DMS79 (cell line): ENCODE data around the gene PDE8A.
"Not testable (repeated sequence)": the region's sequence is repeated elsewhere in the genome, so short reads cannot be mapped to it uniquely, and the experiment has no call there.

Experiments
- DNase-seq: peaks from one replicate; lab custom pipeline; 2025; lab: John Stamatoyannopoulos, UW

Gene PDE8A

GRCh38 chr15:84961707-84962106 lies 19.9 kb upstream of the PDE8A start:
- no peak for DNase-seq

- no peak for DNase-seq
These were observed 18.7 kb upstream of the PDE8A start for GRCh38 chr15:84962955-84963354.

- no peak for DNase-seq
These were observed 14.3 kb upstream of the PDE8A start for GRCh38 chr15:84967380-84967779.

DNA sequence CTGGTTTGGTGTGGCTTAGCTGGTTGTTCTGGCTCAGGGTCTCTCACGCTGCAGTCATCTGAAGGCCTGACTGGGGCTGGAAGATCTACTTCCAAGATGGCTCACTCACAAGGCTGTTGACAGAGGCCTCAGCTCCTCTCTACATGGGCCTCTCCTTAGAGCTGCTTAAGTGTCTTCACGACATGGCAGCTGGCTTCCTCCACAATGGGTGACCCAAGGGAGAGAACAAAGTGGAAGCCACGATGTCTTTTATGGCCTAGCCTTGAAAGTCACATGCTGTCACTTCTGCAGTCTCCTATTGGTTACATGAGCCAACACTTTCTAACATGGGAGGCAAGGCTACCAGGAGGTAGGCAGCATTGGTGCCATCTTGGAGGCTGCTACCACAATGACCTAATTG lies 13.4 kb upstream of the PDE8A start:
- no peak for DNase-seq

DNA sequence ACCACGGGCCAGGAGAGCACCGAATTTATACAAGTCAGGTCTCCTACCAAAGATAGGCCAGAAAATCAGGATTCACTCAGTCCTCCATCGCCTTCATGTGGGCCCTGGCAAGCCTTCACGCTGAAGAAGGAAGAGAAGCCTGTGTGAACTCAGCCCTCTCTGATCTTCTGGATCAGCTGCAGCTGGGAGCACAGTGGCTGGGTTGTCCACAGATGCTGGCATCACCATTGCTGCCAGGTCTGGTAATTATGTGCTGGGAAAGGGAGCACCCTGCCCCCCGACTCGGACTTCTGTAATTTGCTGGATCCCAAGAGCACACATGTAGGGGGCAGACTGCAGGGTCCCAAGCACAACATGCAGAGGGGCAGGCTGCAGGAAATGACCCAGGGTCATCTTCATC lies 12.4 kb upstream of the PDE8A start:
- no peak for DNase-seq

- DNase-seq = no peak
These were observed 10.8 kb upstream of the PDE8A start for GRCh38 chr15:84970843-84971242.

DNA sequence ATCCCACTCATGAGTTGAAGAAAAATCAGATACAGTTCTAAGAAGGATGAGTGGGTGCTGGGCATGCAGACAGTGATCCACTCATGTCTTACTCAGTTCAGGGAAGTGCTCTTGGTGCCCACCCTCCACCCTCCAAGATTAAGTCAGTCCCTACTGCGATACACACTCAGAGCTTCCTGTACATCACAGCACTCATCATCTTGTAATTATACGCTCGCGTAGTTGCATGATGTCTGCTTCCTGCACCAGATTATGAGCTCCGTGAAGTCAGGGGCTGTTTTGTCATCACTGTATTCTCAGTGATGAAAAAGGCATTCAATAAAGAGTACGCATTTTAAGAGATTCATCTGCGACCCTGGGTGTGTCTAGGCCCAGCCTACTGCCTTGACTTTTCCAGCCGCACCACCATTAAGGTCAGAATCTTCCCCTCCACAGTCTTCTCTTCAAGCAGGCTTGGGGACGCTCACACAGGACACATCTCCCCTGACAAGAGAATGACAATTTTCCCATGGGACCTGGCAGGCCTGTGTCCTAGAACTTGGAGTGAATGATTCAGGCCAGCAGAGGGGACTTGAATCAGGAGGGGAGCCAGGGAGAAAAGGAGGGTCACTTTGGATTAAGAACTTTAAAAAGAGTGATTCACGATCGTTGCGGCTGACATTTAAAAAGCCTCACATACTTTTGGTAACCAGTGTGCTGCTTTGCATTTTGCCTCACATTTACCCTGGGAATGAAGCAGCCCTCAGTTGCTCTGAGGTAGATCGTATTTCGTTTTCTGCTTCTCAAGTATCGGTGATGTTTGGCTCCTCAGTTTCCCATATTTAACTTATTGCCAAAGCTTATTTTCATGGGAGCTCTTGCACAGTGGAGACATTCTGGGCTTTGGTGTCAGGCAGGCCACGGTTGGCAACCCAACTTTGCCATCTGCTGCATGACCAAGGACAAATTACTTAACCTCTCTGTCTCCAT lies 7.9 kb upstream of the PDE8A start:
- no peak for DNase-seq

- no peak for DNase-seq
These were observed 5.7 kb upstream of the PDE8A start for GRCh38 chr15:84975871-84976351.

GRCh38 chr15:84976746-84977345 lies 4.8 kb upstream of the PDE8A start:
- DNase-seq = no peak

DNA sequence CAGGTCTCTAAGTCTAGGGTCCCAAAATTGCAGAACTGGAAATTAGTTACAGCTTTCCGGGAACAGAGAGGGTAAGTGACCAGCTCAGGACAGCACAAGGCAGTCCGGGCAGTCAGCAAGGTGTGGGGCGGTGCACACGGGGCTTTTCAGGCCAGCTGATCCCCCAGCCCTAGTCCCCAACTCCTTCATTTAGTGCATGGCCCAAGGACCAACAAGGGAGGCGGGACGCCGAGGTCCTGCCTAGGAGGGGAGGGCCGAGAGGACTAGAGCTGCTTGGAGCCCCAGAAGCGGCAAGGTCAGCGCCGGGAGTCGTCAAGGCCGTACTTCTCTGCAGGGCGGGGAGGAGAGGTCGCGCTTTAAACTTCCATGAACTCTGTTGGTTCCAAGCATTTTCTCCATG lies 2.0 kb upstream of the PDE8A start:
- DNase-seq = no peak

DNA sequence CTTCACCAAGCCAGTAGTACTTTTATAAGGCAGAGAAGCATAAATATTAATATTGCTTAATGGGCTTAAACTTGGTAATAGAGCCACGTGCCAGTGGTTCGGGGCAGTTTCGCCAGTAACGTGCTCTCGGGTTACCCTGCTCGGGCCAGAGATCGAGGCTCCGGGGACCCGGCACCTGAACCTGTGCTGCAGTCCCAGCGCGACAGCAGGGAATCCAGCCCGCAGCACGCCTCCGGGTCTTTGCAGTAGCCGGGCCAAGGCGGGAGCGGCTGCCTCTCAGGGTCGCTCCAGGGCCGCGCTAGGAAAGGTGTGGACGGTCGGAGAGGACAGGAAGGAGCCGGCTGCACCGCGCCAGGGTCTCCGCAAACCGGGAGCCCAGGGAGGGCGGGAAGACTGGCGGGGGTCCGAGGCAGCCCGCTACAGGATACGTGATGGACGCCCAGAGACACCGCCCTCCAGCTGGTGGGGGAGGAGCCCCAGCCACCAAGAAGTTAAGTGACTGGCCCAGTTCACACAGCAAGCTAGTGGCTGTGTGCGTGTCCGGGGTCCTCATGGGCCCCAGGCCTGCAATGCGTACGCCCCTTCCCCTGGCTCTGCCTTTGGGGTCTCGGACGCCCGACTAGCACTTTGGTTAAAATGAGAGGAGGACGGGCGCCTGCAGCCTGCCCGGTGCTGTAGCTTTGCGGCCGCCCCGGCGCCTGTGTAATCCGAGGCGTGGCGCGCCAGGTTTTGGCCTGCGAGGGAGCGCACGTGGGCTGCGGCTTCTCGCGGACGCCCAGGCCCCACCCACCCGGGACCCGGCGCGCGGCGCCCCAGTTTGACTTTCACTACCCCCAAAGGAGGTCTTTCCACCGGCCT lies 1.2 kb upstream of the PDE8A start:
- DNase-seq = peak; percentile 38

DNA sequence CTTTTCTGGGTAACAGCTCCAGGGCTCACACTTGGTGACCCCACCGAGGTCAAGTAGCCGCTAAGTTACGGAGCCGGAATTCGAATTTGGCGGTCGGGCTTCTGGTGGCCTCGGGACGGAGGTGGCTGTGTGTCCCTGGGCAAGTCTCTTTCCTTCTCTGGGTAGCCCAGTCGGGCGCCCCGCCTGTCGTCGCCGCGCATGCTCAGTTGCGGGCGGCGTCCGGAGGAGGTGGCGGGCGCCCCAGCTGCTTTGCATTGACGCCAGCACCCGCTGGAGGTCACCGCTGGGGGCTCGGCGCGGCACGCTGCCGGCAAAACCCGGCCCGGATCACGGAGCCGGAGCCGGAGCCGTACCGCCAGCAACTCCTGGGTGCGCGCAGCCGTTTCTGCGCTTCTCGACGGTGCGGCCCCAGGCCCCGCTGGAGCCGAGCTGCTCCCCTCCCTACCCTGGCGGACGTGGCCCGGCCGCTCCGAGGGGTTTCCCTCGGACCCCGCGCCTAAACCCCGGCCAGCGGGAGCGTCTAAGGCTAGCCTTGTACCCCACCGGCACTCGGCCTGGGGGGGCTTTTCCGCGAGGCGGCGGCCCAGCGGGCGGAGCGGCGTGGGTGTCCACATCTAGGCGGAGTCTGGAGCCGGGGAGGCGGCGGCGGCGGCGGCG lies 474 bp upstream of the PDE8A start:
- DNase-seq = peak; percentile 35

DNA sequence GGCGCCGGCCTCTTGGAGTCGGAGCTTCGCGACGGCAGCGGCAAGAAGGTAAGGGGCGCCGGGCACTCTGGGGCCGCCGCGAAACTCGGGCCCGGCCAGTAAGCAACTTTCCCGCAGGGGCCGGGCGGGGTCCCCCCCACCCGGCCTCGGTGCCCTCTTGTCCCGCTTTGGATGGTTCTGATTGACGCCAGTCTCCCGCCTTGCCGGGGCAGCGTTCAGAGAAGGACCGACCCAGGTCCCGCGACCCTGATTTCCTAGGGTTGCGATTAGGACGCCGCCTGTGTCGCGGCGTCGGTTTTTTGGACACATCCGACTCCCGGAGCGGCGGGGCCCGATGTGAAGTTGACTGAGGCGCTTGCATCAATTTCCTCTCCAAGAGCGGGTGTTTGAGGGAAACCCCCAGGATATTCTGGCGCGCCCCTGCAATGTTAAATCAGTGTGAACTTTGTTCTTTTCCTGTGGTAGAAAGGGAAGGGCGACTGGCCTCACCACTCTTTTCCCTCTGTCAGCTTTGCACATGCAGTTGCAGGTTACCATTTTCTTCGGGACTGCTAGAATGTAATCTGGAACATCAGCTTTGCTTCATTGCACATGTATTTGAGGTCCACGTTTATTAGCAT lies 755 bp downstream of the PDE8A start:
- DNase-seq = no peak

GRCh38 chr15:84983294-84983693 lies 1.6 kb downstream of the PDE8A start:
- DNase-seq = no peak

DNA sequence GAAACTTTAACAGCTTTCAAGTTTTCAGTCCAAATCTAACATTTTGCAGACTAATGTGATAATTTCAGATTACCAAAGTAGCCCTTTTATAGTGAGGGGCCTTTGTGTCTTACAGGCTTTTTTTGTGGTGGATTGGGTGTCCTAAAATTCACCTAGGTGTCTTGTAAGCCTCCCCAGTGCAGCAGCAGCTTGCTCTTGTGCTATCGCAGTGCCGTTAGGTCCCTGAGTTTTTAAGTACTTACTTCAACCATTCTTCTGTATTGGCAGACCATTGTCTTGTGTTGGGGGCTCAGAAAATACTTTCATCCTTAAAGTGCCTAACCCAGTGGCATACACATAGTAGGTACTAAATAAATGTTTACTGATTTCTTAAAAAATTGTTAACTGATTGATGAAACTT lies 2.1 kb downstream of the PDE8A start:
- DNase-seq = no peak

DNA sequence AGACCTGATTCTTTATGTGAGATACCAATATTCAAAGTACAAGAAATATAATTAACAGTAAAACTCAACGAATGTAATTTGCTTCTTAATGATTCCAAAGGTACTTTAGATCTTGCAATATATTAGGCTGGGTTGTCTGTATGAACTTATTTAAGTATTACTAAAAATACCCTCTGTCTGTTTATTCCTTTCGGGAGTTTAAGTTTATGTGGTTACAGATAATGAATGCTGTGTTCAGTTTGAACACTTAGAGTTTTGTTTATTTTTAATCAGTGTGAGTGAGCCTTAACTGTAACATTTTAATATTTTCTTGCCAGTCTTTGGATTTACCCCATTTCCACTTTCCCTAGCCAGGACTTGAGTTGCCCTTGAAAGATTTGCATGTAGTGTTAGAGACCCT lies 3.5 kb downstream of the PDE8A start:
- no peak for DNase-seq

- not testable (repeated sequence) for DNase-seq
These were observed 5.7 kb downstream of the PDE8A start for GRCh38 chr15:84987351-84987750.

DNA sequence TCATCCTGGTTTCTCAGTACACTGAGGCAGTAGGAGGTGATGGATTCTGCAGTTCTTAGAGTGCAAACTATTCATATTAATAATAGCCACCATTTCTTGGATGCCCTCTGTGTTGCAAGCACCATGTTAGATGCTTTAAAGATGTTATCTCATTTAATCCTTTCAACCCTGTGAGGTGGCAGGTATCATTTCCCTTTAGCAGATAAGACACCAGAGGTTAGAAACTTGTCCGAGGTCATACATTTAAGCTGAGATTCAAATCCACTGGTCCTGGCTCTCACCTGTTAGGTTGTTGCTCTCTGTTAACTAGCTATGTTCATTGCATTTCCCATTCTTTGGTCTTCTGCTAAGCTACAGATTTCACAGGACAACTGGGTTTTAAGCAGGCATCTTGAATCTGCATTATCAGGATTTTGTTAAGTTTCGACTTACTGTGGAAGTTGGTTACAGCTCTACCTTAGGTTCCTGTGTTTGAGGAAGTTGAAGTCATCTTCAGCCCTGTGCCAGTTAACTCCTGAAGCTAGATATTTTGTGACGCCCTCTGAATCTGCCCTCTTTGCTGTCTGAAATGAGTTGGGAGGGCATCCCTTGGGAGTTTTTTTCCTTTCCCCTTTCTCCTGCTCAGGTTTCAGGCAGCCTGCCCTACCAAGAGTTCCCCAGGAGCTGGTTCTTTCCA lies 6.4 kb downstream of the PDE8A start:
- DNase-seq = no peak

DNA sequence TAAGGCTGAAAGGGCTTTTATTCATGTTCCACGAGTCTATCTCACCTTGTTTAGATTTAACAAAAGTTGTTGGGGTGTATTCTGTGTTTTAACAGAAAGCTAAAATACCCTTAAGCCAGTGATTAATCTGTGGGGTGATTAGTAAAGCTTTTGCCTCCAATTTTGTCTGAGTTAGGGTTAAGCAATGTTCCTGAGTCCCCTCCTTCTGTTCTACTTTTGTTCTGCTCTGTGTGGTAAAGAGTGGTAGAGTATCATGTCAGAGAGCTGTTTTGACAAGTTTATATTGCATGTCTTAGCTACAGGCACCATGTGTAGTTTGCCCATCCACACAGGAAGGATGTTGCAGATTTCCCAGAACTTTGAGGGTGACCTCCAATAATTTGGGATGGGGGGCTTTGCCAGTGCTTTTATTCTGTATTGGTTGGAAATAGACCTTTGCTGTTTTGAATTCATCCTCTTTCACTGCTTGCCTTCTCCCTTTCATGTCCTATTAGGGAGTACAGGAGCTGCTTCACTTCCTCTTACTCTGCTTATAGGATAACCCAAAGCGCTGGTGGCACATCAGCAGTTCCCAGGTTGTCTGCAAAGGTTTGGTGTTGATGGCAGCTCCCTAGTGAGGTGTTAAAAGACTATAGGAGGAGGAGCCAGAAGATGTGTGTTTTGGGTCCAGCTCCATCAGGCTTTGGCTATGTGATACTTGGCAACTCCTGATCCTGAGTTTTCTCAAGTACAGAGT lies 7.4 kb downstream of the PDE8A start:
- no peak for DNase-seq

DNA sequence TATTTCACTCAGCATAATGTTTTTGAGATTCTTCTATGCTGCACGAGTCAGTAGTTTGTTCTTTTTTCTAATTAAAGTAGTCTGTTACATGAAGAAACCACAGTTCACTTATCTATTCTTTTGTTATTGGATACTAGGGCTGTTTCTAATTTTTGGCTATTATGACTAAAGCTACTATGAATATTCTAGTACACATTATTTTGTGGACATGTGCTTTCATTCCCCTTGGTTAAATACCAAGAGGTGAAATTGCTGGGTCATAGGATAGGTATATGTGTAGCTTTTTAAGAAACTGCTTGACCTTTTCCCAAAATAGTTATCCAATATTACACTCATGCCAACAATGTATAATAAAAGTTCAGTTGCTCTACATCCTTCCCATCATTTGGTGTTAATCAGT lies 8.9 kb downstream of the PDE8A start:
- DNase-seq = no peak
